Activated B cell treated with CpG ODN at 0.5 μM for 24 hours (primary cell): ENCODE results near the gene EVI5. TPM values are rescaled to one million over a fixed set of nuclear protein-coding genes. Genes with fewer than 3 reads are reported as not detected.

Experiments used
- ATAC-seq: fragments of 200-7000 bp; cut with Tn5 transposase; one replicate; pipeline ENCODE4 v1.10.0; 2021; ENCODE audit warnings: low read depth, mild to moderate bottlenecking, moderate library complexity
- CTCF ChIA-PET: fragments of 350-600 bp; sonication (Branson Sonifier 250); formaldehyde crosslinking; loops from one replicate; lab custom pipeline; 2021; ENCODE audit warnings: antibody characterized with exemption; lab: Charles Lee
- POLR2A ChIA-PET: fragments of 350-600 bp; sonication (Branson Sonifier 250); formaldehyde crosslinking; loops from one replicate; lab custom pipeline; 2021; ENCODE audit warnings: antibody characterized with exemption; lab: Charles Lee
- DNase-seq: peaks from one replicate; pipeline ENCODE4 v3.0.0; 2022
- H3K27ac Mint-ChIP-seq: one replicate; pipeline ENCODE4 v1.8.0; 2020; ENCODE audit warnings: mixed read lengths
- H3K27me3 Mint-ChIP-seq: one replicate; pipeline ENCODE4 v1.8.0; 2021; ENCODE audit warnings: mixed read lengths
- H3K36me3 Mint-ChIP-seq: one replicate; pipeline ENCODE4 v1.8.0; 2021; ENCODE audit warnings: low read depth, mixed read lengths
- H3K4me1 Mint-ChIP-seq: one replicate; pipeline ENCODE4 v1.8.0; 2021; ENCODE audit warnings: mixed read lengths
- H3K4me3 Mint-ChIP-seq: one replicate; pipeline ENCODE4 v1.8.0; 2020; ENCODE audit warnings: mild to moderate bottlenecking, mixed read lengths
- H3K9me3 Mint-ChIP-seq: one replicate; pipeline ENCODE4 v1.8.0; 2020; ENCODE audit warnings: mixed read lengths
- CTCF ChIP-seq: fragments of 200-600 bp; IDR thresholded peaks from one replicate; pipeline ENCODE4 v1.8.0; 2022; ENCODE audit warnings: antibody characterized with exemption, mild to moderate bottlenecking
- intact Hi-C: fragments of 100-400 bp; cut with micrococcal nuclease; formaldehyde crosslinking; loops from one replicate; pipeline ENCODE4 v1.15.1; 2024
- total RNA-seq: library from RNA; stranded (reverse); gene quantifications from 2 replicates; pipeline ENCODE4 v1.2.3, GENCODE V29; 2022

The EVI5 gene
- total RNA-seq, 1 donor from 2014 or later: 27.4 TPM

- Mint-ChIP-seq H3K4me1 (no peaks in the 10 kb centered on the region), H3K36me3 (peaks cover 14% of the 10 kb centered on the region), H3K27me3 (no peaks in the 10 kb centered on the region), H3K4me3 (no peak overlapping the region), H3K9me3 (no peaks in the 10 kb centered on the region), H3K27ac (no peak overlapping the region)
- intact Hi-C loops: no loop called here
- ATAC-seq (no peak), DNase-seq (no peak)
- TF ChIP-seq CTCF: no peak
- ChIA-PET CTCF (no interaction called here), POLR2A (no interaction called here)
Observed at GRCh38 chr1:92708368-92708950, 76.4 kb downstream of the EVI5 start.

- Mint-ChIP-seq H3K36me3 (peaks cover 17% of the 10 kb centered on the region), H3K9me3 (no peaks in the 10 kb centered on the region), H3K27me3 (no peaks in the 10 kb centered on the region), H3K4me3 (no peak overlapping the region), H3K4me1 (no peaks in the 10 kb centered on the region), H3K27ac (no peak overlapping the region)
- TF ChIP-seq CTCF: no peak
- ATAC-seq (no peak), DNase-seq (no peak)
- intact Hi-C loops: no loop called here
- POLR2A ChIA-PET: no interaction called here
- CTCF ChIA-PET: no interaction called here
Observed at GRCh38 chr1:92707709-92708108, 77.2 kb downstream of the EVI5 start.

- ATAC-seq (no peak), DNase-seq (no peak)
- no peaks in the 10 kb centered on the region for H3K9me3 Mint-ChIP-seq
- no peak overlapping the region for H3K27ac Mint-ChIP-seq
- H3K4me1 Mint-ChIP-seq: no peaks in the 10 kb centered on the region
- no peaks in the 10 kb centered on the region for H3K27me3 Mint-ChIP-seq
- peaks cover 17% of the 10 kb centered on the region for H3K36me3 Mint-ChIP-seq
- no peak for TF ChIP-seq CTCF
- intact Hi-C loops: no loop called here
- H3K4me3 Mint-ChIP-seq: no peak overlapping the region
- POLR2A ChIA-PET: no interaction called here
- CTCF ChIA-PET: no interaction called here
Observed at GRCh38 chr1:92707292-92707691, 77.6 kb downstream of the EVI5 start.

GRCh38 chr1:92705446-92705845 lies 79.5 kb downstream of the EVI5 start:
- no peak overlapping the region for H3K4me3 Mint-ChIP-seq
- no peak overlapping the region for H3K27ac Mint-ChIP-seq
- no peaks in the 10 kb centered on the region for H3K4me1 Mint-ChIP-seq
- no peaks in the 10 kb centered on the region for H3K27me3 Mint-ChIP-seq
- no peaks in the 10 kb centered on the region for H3K9me3 Mint-ChIP-seq
- ChIA-PET CTCF (interaction anchor here (0.9 kb wide), 1 partner anchor 44 kb away, joined by 3 read pairs; no protein-coding TSS in a partner anchor), POLR2A (no interaction called here)
- H3K36me3 Mint-ChIP-seq: peaks cover 16% of the 10 kb centered on the region
- ATAC-seq: no peak
- intact Hi-C loops: no loop called here
- DNase-seq: no peak
- TF ChIP-seq CTCF: no peak

GRCh38 chr1:92701147-92701546 lies 83.8 kb downstream of the EVI5 start:
- no peak overlapping the region for H3K27ac Mint-ChIP-seq
- no peaks in the 10 kb centered on the region for H3K9me3 Mint-ChIP-seq
- no peaks in the 10 kb centered on the region for H3K4me1 Mint-ChIP-seq
- ATAC-seq: no peak
- ChIA-PET CTCF (interaction anchor here (0.9 kb wide), 1 partner anchor 117 kb away, joined by 3 read pairs; no protein-coding TSS in a partner anchor), POLR2A (no interaction called here)
- H3K4me3 Mint-ChIP-seq: no peak overlapping the region
- intact Hi-C loops: no loop called here
- peaks cover 33% of the 10 kb centered on the region for H3K36me3 Mint-ChIP-seq
- TF ChIP-seq CTCF: no peak
- no peaks in the 10 kb centered on the region for H3K27me3 Mint-ChIP-seq
- DNase-seq: no peak
